Endodermal cell (in vitro differentiated cells): ENCODE measurements around the gene SMR3B. TPM values are rescaled to one million over a fixed set of nuclear protein-coding genes. Genes with fewer than 3 reads are reported as not detected.

ENCODE experiments used
- DNase-seq: peaks from one replicate; pipeline ENCODE4 v3.0.0-alpha.2; 2017
- H3K27ac ChIP-seq: 2 replicates; pipeline ENCODE4 v1.5.1; 2013; ENCODE audit warnings: mild to moderate bottlenecking, low read depth, low read length, moderate library complexity
- H3K27me3 ChIP-seq: 2 replicates; pipeline ENCODE4 v1.6.1; 2013; ENCODE audit warnings: mild to moderate bottlenecking, low read length, moderate library complexity; ENCODE audit not compliant: insufficient read depth, control insufficient read depth, poor library complexity, severe bottlenecking
- H3K36me3 ChIP-seq: 2 replicates; pipeline ENCODE4 v1.7.0; 2013; ENCODE audit warnings: mild to moderate bottlenecking, low read length, moderate library complexity; ENCODE audit not compliant: control insufficient read depth, insufficient read depth
- H3K4me1 ChIP-seq: one replicate; pipeline ENCODE4 v1.7.0; 2013; ENCODE audit warnings: low read length; ENCODE audit not compliant: control insufficient read depth, insufficient read depth
- H3K4me3 ChIP-seq: 2 replicates; pipeline ENCODE4 v1.5.1; 2013; ENCODE audit warnings: mild to moderate bottlenecking, low read length, moderate library complexity
- H3K9ac ChIP-seq: 2 replicates; pipeline ENCODE4 v1.6.1; 2013; ENCODE audit warnings: mild to moderate bottlenecking, low read length, moderate library complexity; ENCODE audit not compliant: poor library complexity, severe bottlenecking; ENCODE audit errors: extremely low read depth
- H3K9me3 ChIP-seq: 2 replicates; pipeline ENCODE4 v1.6.1; 2013; ENCODE audit warnings: mild to moderate bottlenecking, low read length, moderate library complexity; ENCODE audit not compliant: control insufficient read depth
- H3K27ac Mint-ChIP-seq: 2 replicates; pipeline ENCODE4 v1.8.0; 2020; ENCODE audit warnings: mixed read lengths
- H3K27me3 Mint-ChIP-seq: 2 replicates; pipeline ENCODE4 v1.8.0; 2021; ENCODE audit warnings: mild to moderate bottlenecking, mixed read lengths; ENCODE audit not compliant: insufficient read depth
- H3K36me3 Mint-ChIP-seq: 2 replicates; pipeline ENCODE4 v1.8.0; 2020; ENCODE audit warnings: low read depth, mixed read lengths
- H3K4me1 Mint-ChIP-seq: 2 replicates; pipeline ENCODE4 v1.8.0; 2020; ENCODE audit warnings: mixed read lengths
- H3K4me3 Mint-ChIP-seq: 2 replicates; pipeline ENCODE4 v1.8.0; 2020; ENCODE audit warnings: mild to moderate bottlenecking, moderate library complexity, mixed read lengths
- H3K9me3 Mint-ChIP-seq: 2 replicates; pipeline ENCODE4 v1.8.0; 2020; ENCODE audit warnings: mild to moderate bottlenecking, mixed read lengths
- WGBS, 2 experiments: methylation state at CpG; one replicate each; pipeline versions ENCODE4 v1.1.5 to v1.1.7; 2013; ENCODE audit warnings: missing lambda C conversion rate in 2 of 2, mixed read lengths in 1 of 2; ENCODE audit not compliant: insufficient coverage in 1 of 2, insufficient read length in 1 of 2; 5-methylcytosine and 5-hydroxymethylcytosine counted together
- total RNA-seq, 2 donors: library from RNA; stranded (reverse); fragmentation: NEBNext Ultra II Directional in 1 of 2; extraction: Animal tissue kit (Norgen Biotek cat#: 25700) in 1 of 2; gene quantifications; 2 replicates in 1 of 2; 3 replicates in 1 of 2; pipeline ENCODE4 v1.2.1, GENCODE V29; 2021
- TF ChIP-seq, protein P1 (sequence below): fragments of 200-600 bp; sonication (generic); conservative IDR thresholded peaks from 2 replicates; pipeline ENCODE4 v1.5.0; 2021; ENCODE audit warnings: antibody characterized with exemption, mild to moderate bottlenecking

Gene SMR3B
- total RNA-seq, 2 donors from 2014 or later = not detected

DNA sequence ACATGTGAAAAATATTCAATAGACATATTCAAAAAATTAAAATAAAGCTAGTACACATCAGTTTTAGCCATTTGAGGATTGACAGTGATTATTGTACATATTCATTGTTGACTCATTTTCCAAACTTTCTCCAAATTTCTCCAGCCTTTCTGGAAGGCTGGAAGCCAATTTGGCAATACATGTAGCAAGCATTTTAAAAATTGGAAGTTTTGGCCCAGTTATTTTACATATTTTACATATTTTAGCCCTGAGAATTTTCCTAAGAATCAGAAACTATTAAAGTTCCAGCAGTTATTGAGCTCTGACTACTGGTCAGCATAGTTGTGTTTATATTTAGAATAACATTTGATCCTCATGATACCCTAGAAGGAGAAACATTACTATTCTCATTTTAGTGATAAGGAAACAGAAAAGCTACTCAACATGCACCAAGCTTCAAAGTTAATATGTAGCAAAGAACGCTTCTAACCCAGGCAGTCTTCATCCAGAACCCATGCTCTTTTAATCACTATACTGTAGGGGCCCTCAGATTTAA lies 45.0 kb upstream of the SMR3B start:
- H3K36me3 Mint-ChIP-seq = no peaks in the 10 kb centered on the region
- TF ChIP-seq, protein P1, sequence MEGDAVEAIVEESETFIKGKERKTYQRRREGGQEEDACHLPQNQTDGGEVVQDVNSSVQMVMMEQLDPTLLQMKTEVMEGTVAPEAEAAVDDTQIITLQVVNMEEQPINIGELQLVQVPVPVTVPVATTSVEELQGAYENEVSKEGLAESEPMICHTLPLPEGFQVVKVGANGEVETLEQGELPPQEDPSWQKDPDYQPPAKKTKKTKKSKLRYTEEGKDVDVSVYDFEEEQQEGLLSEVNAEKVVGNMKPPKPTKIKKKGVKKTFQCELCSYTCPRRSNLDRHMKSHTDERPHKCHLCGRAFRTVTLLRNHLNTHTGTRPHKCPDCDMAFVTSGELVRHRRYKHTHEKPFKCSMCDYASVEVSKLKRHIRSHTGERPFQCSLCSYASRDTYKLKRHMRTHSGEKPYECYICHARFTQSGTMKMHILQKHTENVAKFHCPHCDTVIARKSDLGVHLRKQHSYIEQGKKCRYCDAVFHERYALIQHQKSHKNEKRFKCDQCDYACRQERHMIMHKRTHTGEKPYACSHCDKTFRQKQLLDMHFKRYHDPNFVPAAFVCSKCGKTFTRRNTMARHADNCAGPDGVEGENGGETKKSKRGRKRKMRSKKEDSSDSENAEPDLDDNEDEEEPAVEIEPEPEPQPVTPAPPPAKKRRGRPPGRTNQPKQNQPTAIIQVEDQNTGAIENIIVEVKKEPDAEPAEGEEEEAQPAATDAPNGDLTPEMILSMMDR = no peak
- H3K27me3 Mint-ChIP-seq = no peaks in the 10 kb centered on the region
- no peak for DNase-seq
- no peak overlapping the region for H3K27ac Mint-ChIP-seq
- Histone ChIP-seq H3K27ac (no peak overlapping the region), H3K4me3 (no peak overlapping the region), H3K9me3 (no peaks in the 10 kb centered on the region), H3K9ac (no peak overlapping the region), H3K4me1 (no peaks in the 10 kb centered on the region), H3K27me3 (no peaks in the 10 kb centered on the region), H3K36me3 (no peaks in the 10 kb centered on the region)
- WGBS, 2 experiments = 89% methylated on average over 1 of the region's 1 CpG; no CpG with 5 or more reads in 1 of the 2 experiments
- peaks cover 8% of the 10 kb centered on the region for H3K9me3 Mint-ChIP-seq
- H3K4me1 Mint-ChIP-seq = no peaks in the 10 kb centered on the region
- H3K4me3 Mint-ChIP-seq = no peak overlapping the region

DNA sequence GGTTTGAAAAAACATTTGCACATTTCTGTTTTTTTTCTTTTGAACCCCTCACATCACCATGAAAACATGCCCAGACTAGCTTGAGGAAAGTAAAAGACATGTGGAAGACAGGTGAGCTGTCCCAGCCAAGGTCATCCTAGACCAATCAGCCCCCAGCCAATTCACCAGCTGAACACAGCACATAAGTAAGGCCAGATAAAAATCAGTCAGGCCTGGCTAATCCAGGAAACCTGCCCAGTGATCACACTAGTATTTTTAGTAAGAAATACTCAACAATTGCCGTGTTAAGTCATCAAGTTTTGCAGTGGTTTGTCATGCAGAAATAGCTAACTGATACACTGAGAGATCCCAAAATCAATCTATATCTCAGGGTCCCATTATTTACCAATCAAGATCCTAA lies 26.7 kb upstream of the SMR3B start:
- H3K9me3 ChIP-seq = no peaks in the 10 kb centered on the region
- peaks cover 13% of the 10 kb centered on the region for H3K4me1 Mint-ChIP-seq
- H3K27ac ChIP-seq = no peak overlapping the region
- no peak overlapping the region for H3K27ac Mint-ChIP-seq
- no peaks in the 10 kb centered on the region for H3K36me3 Mint-ChIP-seq
- H3K36me3 ChIP-seq = no peaks in the 10 kb centered on the region
- no peaks in the 10 kb centered on the region for H3K27me3 Mint-ChIP-seq
- 91% methylated on average over 1 of the region's 1 CpG for WGBS, 2 experiments
- H3K4me1 ChIP-seq = no peaks in the 10 kb centered on the region
- H3K4me3 Mint-ChIP-seq = no peak overlapping the region
- H3K4me3 ChIP-seq = no peak overlapping the region
- TF ChIP-seq, protein P1 = no peak
- H3K27me3 ChIP-seq = no peaks in the 10 kb centered on the region
- no peak for DNase-seq
- peaks cover 2% of the 10 kb centered on the region for H3K9me3 Mint-ChIP-seq
- no peak overlapping the region for H3K9ac ChIP-seq

DNA sequence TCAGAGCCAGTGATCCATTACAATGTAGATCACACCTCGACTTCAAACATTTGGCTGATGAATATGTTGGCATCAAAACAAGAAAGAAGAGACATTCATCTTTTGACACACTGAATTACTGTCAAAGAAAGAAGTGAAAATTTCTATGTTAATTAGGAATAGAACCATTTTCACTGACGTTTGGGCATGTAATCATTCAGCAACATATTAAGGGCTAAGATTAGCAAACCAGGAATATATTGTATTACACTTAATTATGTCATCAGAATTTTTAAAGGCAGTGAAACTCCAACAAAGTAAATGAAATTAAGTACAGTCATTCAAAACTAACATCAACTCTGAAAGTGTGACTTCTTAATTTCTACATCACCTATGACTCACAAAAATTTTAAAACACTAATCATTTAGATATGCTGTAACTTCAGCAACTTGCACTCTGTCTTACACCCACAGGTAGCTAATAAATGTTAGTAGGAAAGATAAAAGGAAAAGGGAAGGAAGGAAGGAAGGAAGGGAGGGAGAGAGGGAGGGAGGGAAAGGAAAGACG lies 23.7 kb upstream of the SMR3B start:
- Histone ChIP-seq H3K9me3 (no peaks in the 10 kb centered on the region), H3K4me3 (no peak overlapping the region), H3K36me3 (no peaks in the 10 kb centered on the region), H3K27ac (no peak overlapping the region), H3K27me3 (no peaks in the 10 kb centered on the region), H3K9ac (no peak overlapping the region), H3K4me1 (no peaks in the 10 kb centered on the region)
- TF ChIP-seq, protein P1 = no peak
- no peaks in the 10 kb centered on the region for H3K36me3 Mint-ChIP-seq
- no peak overlapping the region for H3K27ac Mint-ChIP-seq
- no peak overlapping the region for H3K4me3 Mint-ChIP-seq
- 96 to 100% methylated on average over 1 to 3 of the region's 3 CpGs for WGBS, 2 experiments
- peaks cover 11% of the 10 kb centered on the region for H3K4me1 Mint-ChIP-seq
- DNase-seq = no peak
- no peaks in the 10 kb centered on the region for H3K27me3 Mint-ChIP-seq
- peaks cover 2% of the 10 kb centered on the region for H3K9me3 Mint-ChIP-seq
